NCI-H748 treated with DMSO at 0.1 percent for 48 hours (cell line): Measurements from ENCODE around the gene AGXT.

Experiments
- DNase-seq: peaks from one replicate; lab custom pipeline; 2025; lab: John Stamatoyannopoulos, UW

The AGXT gene

DNA sequence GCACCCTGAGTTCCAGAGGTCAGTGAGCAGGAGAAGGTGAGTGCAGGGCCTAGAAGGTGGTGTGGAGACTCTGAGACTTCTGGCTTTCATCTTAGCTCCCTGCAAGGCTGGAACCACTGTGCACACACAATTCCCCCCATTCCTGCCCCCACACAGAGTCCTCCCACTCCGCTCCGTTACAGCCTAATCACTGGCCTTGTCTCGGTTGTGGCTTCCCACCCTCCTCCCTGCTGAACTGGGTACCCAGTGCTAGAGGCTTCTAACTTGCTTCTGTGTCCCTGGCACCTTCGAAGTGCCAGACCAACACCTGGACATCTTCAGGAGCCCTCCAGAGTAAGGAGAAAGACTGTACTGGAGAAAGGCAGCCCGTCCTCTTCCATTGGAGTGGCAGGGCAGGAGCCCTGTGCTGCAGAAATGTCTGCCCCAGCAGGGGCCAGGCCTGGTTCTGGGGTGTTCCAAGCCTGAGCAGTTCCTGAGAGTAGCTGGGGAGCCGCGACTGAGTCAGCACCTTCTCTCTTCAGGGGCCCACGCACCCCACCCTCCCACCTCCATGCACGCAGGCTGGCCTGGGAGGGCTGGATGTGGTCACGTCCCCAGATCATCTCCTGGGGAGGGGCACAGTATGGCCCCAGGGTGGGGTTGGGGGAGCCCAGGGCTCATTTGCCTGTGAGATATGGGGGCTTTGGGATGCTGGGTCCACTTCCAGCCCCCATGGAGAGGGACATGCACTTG lies 60.9 kb downstream of the AGXT start:
- DNase-seq = no peak
